Measurements from ENCODE around the gene FAT1.

Gene FAT1

DNA sequence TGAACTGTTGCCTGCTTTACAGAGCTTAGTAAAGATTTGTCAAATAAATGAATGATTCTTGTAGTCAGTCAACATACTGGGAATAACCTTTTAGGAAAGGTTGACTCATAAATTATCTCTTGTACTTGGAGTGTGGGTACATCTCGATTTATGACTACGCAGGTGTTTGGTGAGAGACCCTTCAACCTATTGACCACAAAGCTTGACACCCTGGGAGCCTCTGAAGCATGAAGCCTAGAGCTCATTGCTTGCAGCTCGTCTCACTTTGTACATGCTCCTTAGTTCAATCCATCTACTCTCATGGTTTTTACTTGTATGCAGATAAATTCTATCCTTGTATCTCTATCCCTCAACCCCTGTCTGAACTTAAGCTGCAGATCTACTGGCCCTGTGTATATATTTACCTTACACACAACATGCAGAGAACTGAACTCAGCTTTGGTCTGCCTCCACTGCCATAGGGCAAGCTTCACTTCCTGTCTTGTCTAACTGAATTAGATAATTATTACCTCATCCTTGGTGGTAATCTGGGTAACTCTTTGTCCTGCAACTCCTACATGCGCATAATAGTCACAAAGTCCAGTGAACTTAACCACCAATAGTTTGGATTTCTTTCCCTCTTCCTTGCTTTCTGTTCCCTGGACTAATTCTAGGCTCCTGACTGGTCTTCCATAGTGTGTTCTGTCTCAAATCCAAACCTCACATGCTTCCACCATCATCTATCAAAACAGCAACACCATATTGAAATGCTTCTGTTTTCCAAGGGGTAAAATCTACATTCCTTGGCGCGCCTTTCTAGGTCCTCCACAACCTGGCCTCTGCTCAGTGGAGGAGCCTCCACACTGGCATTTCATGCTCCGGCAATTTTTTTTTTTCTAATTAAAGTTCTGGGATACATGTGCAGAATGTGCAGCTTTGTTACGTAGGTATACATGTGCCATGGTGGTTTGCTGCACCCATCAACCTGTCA lies 32.2 kb upstream of the FAT1 start:
- CTCF ChIA-PET: interaction anchor here (0.6 kb wide), 1 partner anchor 28 kb away, joined by 3 read pairs; no protein-coding TSS in a partner anchor
- TF ChIP-seq NFRKB (IDR thresholded peaks at IDR 0.05): no peak
- no peak for TF ChIP-seq ELF4 (IDR thresholded peaks at IDR 0.05)
- TF ChIP-seq TARDBP (IDR thresholded peaks at IDR 0.05): no peak
- no peak for TF ChIP-seq CTBP1 (IDR thresholded peaks at IDR 0.05; ENCODE audit: borderline replicate concordance)
- TF ChIP-seq HDGF (IDR thresholded peaks at IDR 0.05; ENCODE audit: borderline replicate concordance): no peak
- TF ChIP-seq ZNF384 (IDR thresholded peaks at IDR 0.05): no peak
- TF ChIP-seq SUZ12 (IDR thresholded peaks at IDR 0.05): no peak
- no peak for TF ChIP-seq L3MBTL2 (conservative IDR thresholded peaks at IDR 0.05)
- TF ChIP-seq, protein P1, sequence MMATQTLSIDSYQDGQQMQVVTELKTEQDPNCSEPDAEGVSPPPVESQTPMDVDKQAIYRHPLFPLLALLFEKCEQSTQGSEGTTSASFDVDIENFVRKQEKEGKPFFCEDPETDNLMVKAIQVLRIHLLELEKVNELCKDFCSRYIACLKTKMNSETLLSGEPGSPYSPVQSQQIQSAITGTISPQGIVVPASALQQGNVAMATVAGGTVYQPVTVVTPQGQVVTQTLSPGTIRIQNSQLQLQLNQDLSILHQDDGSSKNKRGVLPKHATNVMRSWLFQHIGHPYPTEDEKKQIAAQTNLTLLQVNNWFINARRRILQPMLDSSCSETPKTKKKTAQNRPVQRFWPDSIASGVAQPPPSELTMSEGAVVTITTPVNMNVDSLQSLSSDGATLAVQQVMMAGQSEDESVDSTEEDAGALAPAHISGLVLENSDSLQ (IDR thresholded peaks at IDR 0.05): no peak
- TF ChIP-seq FOXK2 (IDR thresholded peaks at IDR 0.05): no peak
- no peak for TF ChIP-seq FOXA1 (IDR thresholded peaks at IDR 0.05)
- POLR2A ChIA-PET: no interaction called here
- no peak for DNase-seq (ENCODE audit: extremely low spot score)

DNA sequence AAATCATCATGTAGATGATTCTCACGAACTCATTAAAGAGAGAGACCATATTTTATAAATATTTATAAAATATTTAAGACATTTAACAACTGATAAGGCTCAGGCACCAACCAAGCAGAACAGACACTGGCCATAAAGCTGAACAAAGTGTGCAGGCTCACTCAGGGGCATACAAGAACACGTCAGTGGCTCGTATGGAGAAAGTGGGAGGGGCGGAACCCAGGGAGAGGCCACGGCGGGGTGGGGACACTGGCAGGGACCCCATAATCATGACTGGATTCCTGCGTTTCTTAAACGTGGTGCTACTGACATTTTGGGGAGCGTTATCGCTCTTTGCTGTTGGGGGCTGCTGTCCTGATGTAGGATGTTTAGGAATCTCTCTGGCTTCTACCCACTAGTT lies 31.3 kb upstream of the FAT1 start:
- ChIA-PET POLR2A (no interaction called here), CTCF (interaction anchor here (0.6 kb wide), 1 partner anchor 29 kb away, joined by 3 read pairs; no protein-coding TSS in a partner anchor)
- TF ChIP-seq ZNF384 (IDR thresholded peaks at IDR 0.05) (no peak), ARNT (IDR thresholded peaks at IDR 0.05) (no peak), FOXA1 (IDR thresholded peaks at IDR 0.05) (no peak), FOXM1 (IDR thresholded peaks at IDR 0.05; ENCODE audit: borderline replicate concordance) (no peak), L3MBTL2 (conservative IDR thresholded peaks at IDR 0.05) (no peak), FOXK2 (IDR thresholded peaks at IDR 0.05) (no peak), LEF1 (IDR thresholded peaks at IDR 0.05; ENCODE audit: borderline replicate concordance) (no peak), TARDBP (IDR thresholded peaks at IDR 0.05) (no peak), CTBP1 (IDR thresholded peaks at IDR 0.05; ENCODE audit: borderline replicate concordance) (no peak), ELF4 (IDR thresholded peaks at IDR 0.05) (no peak), SUZ12 (IDR thresholded peaks at IDR 0.05) (no peak), BHLHE40 (IDR thresholded peaks at IDR 0.05; ENCODE audit: borderline replicate concordance) (no peak), SP1 (IDR thresholded peaks at IDR 0.05) (no peak), NFRKB (IDR thresholded peaks at IDR 0.05) (no peak), HDGF (IDR thresholded peaks at IDR 0.05; ENCODE audit: borderline replicate concordance) (no peak)
- TF ChIP-seq, protein P1 (IDR thresholded peaks at IDR 0.05): no peak
- no peak for DNase-seq (ENCODE audit: extremely low spot score)

DNA sequence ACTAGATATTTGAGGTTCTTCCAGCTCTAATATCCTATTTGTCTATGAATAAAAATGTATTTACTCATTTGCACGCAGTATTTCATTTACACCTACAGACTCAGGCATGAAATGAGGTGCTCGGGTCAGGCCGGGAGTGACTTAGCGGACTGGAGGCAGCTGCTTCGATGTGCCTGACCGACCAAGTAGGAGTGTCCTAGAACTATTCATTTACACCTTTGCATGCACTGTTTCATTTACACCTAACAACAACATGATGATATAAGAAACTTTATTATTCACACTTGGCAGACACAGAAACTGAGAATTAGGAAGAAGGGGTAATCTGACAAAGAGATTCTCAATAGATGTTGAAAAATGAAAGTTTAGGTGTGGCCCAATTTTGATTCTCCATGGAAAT lies 28.7 kb upstream of the FAT1 start:
- POLR2A ChIA-PET: interaction anchor here (1.0 kb wide), 1 partner anchor 29 kb away, joined by 6 read pairs; the partner anchor contains the start of gene FAT1
- DNase-seq (ENCODE audit: extremely low spot score): no peak
- no peak for TF ChIP-seq CTBP1 (IDR thresholded peaks at IDR 0.05; ENCODE audit: borderline replicate concordance)
- no peak for TF ChIP-seq ARNT (IDR thresholded peaks at IDR 0.05)
- TF ChIP-seq LEF1 (IDR thresholded peaks at IDR 0.05; ENCODE audit: borderline replicate concordance): no peak
- TF ChIP-seq SP1 (IDR thresholded peaks at IDR 0.05): no peak
- TF ChIP-seq L3MBTL2 (conservative IDR thresholded peaks at IDR 0.05): no peak
- TF ChIP-seq ELF4 (IDR thresholded peaks at IDR 0.05): no peak
- no peak for TF ChIP-seq FOXA1 (IDR thresholded peaks at IDR 0.05)
- no peak for TF ChIP-seq FOXM1 (IDR thresholded peaks at IDR 0.05; ENCODE audit: borderline replicate concordance)
- TF ChIP-seq FOXK2 (IDR thresholded peaks at IDR 0.05): no peak
- TF ChIP-seq, protein P1 (IDR thresholded peaks at IDR 0.05): no peak
- CTCF ChIA-PET: no interaction called here

DNA sequence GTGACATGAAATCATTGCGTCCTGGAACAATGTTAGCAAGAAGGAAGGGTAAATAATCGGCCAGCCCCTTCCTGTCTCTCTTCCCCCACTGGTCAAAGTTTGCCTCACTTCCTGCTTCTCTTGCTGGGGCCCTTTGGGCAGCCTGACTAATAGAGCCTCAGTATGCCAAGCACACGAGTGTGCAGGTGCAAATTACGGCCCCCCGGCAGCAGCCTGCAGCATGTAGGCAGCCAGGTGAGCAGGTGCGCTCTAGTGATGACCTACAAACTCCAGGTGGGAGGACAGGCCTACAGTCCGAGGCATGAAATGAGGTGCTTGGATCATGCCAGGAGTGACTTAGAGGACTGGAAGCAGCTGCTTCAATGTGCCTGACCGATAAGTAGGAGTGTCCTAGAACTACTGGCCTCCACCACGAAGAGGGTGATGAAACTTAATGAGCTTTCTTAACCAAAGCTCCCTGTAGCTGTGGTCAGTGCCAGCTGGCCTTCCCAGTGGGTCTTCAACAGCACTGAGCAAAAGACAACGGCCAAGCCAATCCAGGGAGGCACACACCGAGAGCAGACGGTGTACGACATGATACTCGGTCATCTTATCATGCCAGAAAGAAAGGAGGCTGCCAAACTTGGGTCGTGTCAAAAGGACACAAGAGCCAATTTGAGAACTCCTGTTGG lies 26.1 kb upstream of the FAT1 start:
- TF ChIP-seq L3MBTL2 (conservative IDR thresholded peaks at IDR 0.05): no peak
- ChIA-PET CTCF (no interaction called here), POLR2A (no interaction called here)
- no peak for DNase-seq (ENCODE audit: extremely low spot score)

DNA sequence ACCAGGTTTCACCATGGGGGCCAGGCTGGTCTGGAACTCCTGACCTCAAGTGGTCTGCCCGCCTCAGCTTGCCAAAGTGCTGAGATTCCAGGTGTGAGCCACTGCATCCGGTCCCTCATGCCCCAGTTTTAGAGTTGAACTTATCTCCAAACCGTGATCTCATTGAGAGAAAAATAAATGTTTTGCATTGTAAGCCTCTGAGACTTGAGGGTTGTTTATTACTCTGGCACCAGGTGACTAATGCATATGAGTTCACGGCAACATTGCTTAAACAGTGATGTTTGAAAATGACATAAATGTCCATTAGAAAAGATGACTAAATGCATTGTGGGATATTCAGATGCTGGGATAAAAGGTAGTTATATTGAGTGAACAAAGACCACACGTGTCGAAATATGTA lies 22.9 kb upstream of the FAT1 start:
- DNase-seq (ENCODE audit: extremely low spot score): no peak
- TF ChIP-seq NFRKB (IDR thresholded peaks at IDR 0.05) (no peak), ELF4 (IDR thresholded peaks at IDR 0.05) (no peak), SUZ12 (IDR thresholded peaks at IDR 0.05) (no peak), ZNF384 (IDR thresholded peaks at IDR 0.05) (no peak), FOXK2 (IDR thresholded peaks at IDR 0.05) (no peak), BHLHE40 (IDR thresholded peaks at IDR 0.05; ENCODE audit: borderline replicate concordance) (no peak), L3MBTL2 (conservative IDR thresholded peaks at IDR 0.05) (no peak), ARNT (IDR thresholded peaks at IDR 0.05) (no peak), LEF1 (IDR thresholded peaks at IDR 0.05; ENCODE audit: borderline replicate concordance) (no peak)
- ChIA-PET CTCF (interaction anchor here (0.6 to 0.7 kb wide), 2 partner anchors 13 to 168 kb away, joined by 3 to 8 read pairs; no protein-coding TSS in a partner anchor), POLR2A (no interaction called here)

DNA sequence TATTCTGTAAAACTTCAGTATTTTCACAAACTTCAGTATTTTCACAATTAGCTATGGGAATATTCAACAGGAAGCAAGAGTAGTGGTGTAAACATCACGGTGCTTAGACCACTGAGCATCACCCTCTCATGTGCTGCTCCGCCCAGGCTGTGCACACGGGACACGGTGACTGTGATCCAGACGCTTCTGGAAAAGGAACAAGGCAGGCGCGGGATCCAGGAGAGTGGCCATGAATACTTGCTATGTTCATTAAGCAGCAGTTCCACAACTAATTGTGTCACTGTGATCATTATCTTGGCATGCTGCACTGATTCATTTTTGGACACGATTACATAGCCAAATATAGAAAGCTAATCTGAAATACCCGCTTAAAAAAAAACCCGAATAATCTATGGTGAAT lies 19.6 kb upstream of the FAT1 start:
- CTCF ChIA-PET: no interaction called here
- TF ChIP-seq BHLHE40 (IDR thresholded peaks at IDR 0.05; ENCODE audit: borderline replicate concordance) (no peak), ZNF384 (IDR thresholded peaks at IDR 0.05) (no peak), NFRKB (IDR thresholded peaks at IDR 0.05) (no peak), CTBP1 (IDR thresholded peaks at IDR 0.05; ENCODE audit: borderline replicate concordance) (no peak), LEF1 (IDR thresholded peaks at IDR 0.05; ENCODE audit: borderline replicate concordance) (no peak), FOXA1 (IDR thresholded peaks at IDR 0.05) (no peak), SUZ12 (IDR thresholded peaks at IDR 0.05) (no peak), FOXM1 (IDR thresholded peaks at IDR 0.05; ENCODE audit: borderline replicate concordance) (no peak), FOXK2 (IDR thresholded peaks at IDR 0.05) (no peak), ARNT (IDR thresholded peaks at IDR 0.05) (no peak), TARDBP (IDR thresholded peaks at IDR 0.05) (no peak)
- POLR2A ChIA-PET: no interaction called here
- no peak for DNase-seq (ENCODE audit: extremely low spot score)
